A549 (cell line): Measurements from ENCODE around the gene PDZD2.

Experiments
- CBX8 ChIP-seq: fragments of 200-600 bp; sonication (generic); IDR thresholded peaks from 2 replicates; pipeline ENCODE4 v1.6.1; 2016
- ESRRA ChIP-seq: fragments of 150-350 bp; IDR thresholded peaks from 2 replicates; pipeline ENCODE4 v1.6.1; 2014; ENCODE audit warnings: mild to moderate bottlenecking, low read length, borderline replicate concordance
- GATA3 ChIP-seq: IDR thresholded peaks from 2 replicates; pipeline ENCODE4 v1.6.1; 2012; ENCODE audit warnings: borderline replicate concordance
- JUN ChIP-seq, 2 experiments: fragments of >200 bp; sonication (Bioruptor Twin); formaldehyde crosslinking; IDR thresholded peaks; 2 replicates in 1 of 2; 3 replicates in 1 of 2; pipeline ENCODE4 v1.6.1; 2016 to 2017
- MAZ ChIP-seq: fragments of 150-350 bp; IDR thresholded peaks from 2 replicates; pipeline ENCODE4 v1.6.1; 2014; ENCODE audit warnings: antibody characterized with exemption, low read depth, low read length, borderline replicate concordance
- POLR2A ChIP-seq: IDR thresholded peaks from 2 replicates; pipeline ENCODE4 v1.6.1; 2012; ENCODE audit warnings: mild to moderate bottlenecking, low read length
- POLR2AphosphoS2 ChIP-seq: conservative IDR thresholded peaks from 2 replicates; pipeline ENCODE4 v1.6.1; 2012; ENCODE audit warnings: low read length, improper control_type of control experiment, inconsistent platforms
- TF ChIP-seq, protein P1 (sequence below): IDR thresholded peaks from 2 replicates; pipeline ENCODE4 v1.6.1; 2012
- TF ChIP-seq, protein P2 (sequence below): fragments of 200-600 bp; sonication (generic); IDR thresholded peaks from 2 replicates; pipeline ENCODE4 v1.6.1; 2016; ENCODE audit warnings: antibody characterized with exemption, mild to moderate bottlenecking, moderate library complexity
- TF ChIP-seq, protein P3 (sequence below): fragments of >200 bp; sonication (Bioruptor Twin); formaldehyde crosslinking; IDR thresholded peaks from 3 replicates; pipeline ENCODE4 v1.5.1; 2016

DNA sequence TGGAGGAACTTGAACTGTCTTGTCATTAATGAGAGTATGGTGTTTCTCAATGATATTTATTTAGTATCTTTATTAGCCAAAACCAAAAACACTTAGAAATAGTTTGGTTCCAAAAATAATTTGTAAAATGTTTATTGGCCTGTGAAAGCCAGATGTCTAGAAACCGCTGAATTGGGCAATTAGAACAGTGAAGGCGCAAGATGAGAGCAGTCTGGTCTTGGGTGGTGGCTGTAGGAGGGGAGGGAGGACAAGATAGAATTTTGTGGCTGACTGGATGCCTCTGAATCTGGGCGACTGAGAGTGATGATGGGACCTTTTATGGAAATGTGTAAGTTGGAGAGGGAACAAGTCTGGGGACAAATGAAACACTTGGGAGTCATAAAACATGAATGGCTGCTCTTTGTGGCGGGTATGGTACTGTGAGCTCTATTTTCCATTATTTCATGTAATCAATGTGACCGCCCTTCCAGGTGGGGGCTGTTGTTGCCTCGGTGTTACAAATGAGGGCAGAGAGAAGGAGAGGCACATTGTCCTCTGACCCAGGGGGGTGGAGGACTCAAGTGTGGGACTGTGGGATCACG, 35.5 kb downstream of the PDZD2 start:
- TF ChIP-seq, protein P1, sequence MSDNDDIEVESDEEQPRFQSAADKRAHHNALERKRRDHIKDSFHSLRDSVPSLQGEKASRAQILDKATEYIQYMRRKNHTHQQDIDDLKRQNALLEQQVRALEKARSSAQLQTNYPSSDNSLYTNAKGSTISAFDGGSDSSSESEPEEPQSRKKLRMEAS: no peak
- no peak for TF ChIP-seq CBX8
- TF ChIP-seq JUN (IDR thresholded peaks at IDR 0.05): no peak
- TF ChIP-seq, protein P2, sequence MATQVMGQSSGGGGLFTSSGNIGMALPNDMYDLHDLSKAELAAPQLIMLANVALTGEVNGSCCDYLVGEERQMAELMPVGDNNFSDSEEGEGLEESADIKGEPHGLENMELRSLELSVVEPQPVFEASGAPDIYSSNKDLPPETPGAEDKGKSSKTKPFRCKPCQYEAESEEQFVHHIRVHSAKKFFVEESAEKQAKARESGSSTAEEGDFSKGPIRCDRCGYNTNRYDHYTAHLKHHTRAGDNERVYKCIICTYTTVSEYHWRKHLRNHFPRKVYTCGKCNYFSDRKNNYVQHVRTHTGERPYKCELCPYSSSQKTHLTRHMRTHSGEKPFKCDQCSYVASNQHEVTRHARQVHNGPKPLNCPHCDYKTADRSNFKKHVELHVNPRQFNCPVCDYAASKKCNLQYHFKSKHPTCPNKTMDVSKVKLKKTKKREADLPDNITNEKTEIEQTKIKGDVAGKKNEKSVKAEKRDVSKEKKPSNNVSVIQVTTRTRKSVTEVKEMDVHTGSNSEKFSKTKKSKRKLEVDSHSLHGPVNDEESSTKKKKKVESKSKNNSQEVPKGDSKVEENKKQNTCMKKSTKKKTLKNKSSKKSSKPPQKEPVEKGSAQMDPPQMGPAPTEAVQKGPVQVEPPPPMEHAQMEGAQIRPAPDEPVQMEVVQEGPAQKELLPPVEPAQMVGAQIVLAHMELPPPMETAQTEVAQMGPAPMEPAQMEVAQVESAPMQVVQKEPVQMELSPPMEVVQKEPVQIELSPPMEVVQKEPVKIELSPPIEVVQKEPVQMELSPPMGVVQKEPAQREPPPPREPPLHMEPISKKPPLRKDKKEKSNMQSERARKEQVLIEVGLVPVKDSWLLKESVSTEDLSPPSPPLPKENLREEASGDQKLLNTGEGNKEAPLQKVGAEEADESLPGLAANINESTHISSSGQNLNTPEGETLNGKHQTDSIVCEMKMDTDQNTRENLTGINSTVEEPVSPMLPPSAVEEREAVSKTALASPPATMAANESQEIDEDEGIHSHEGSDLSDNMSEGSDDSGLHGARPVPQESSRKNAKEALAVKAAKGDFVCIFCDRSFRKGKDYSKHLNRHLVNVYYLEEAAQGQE: no peak
- TF ChIP-seq POLR2A: no peak
- no peak for TF ChIP-seq GATA3
- TF ChIP-seq ESRRA: no peak
- TF ChIP-seq, protein P3, sequence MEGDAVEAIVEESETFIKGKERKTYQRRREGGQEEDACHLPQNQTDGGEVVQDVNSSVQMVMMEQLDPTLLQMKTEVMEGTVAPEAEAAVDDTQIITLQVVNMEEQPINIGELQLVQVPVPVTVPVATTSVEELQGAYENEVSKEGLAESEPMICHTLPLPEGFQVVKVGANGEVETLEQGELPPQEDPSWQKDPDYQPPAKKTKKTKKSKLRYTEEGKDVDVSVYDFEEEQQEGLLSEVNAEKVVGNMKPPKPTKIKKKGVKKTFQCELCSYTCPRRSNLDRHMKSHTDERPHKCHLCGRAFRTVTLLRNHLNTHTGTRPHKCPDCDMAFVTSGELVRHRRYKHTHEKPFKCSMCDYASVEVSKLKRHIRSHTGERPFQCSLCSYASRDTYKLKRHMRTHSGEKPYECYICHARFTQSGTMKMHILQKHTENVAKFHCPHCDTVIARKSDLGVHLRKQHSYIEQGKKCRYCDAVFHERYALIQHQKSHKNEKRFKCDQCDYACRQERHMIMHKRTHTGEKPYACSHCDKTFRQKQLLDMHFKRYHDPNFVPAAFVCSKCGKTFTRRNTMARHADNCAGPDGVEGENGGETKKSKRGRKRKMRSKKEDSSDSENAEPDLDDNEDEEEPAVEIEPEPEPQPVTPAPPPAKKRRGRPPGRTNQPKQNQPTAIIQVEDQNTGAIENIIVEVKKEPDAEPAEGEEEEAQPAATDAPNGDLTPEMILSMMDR: no peak
- no peak for TF ChIP-seq POLR2AphosphoS2
- no peak for TF ChIP-seq MAZ
